B cell (primary cell): ENCODE measurements around the gene CAMK2N1. TPM values are rescaled to one million over a fixed set of nuclear protein-coding genes. Genes with fewer than 3 reads are reported as not detected.

Experiments
- ATAC-seq: fragments of 200-7000 bp; cut with Tn5 transposase; one replicate; pipeline ENCODE4 v1.10.0; 2021; ENCODE audit warnings: low read depth, mild to moderate bottlenecking, moderate number of reproducible peaks, moderate library complexity
- CTCF ChIA-PET: fragments of 350-600 bp; sonication (Branson Sonifier 250); formaldehyde crosslinking; loops from one replicate; lab custom pipeline; 2021; ENCODE audit warnings: antibody characterized with exemption, inconsistent platforms; lab: Charles Lee
- POLR2A ChIA-PET: fragments of 350-600 bp; sonication (Branson Sonifier 250); formaldehyde crosslinking; loops from one replicate; lab custom pipeline; 2021; ENCODE audit warnings: antibody characterized with exemption; lab: Charles Lee
- DNase-seq: peaks from one replicate; pipeline ENCODE4 v3.0.0; 2013
- H2AFZ ChIP-seq: 2 replicates; pipeline ENCODE4 v1.6.1; 2012; ENCODE audit warnings: mild to moderate bottlenecking, low read depth, low read length; ENCODE audit not compliant: insufficient read depth, poor library complexity, severe bottlenecking
- H3K27ac ChIP-seq, 2 donors: 1 replicate in 1 of 2; 2 replicates in 1 of 2; pipeline ENCODE4 v1.5.1; 2012 to 2013; ENCODE audit warnings: low read length in 2 of 2, mild to moderate bottlenecking in 2 of 2, moderate library complexity in 1 of 2
- H3K27me3 ChIP-seq, 4 experiments: fragments of 200-600 bp in 1 of 4; sonication (generic) in 1 of 4; replicated peaks in 1 of 4; 1 replicate in 2 of 4; 2 replicates in 2 of 4; pipeline versions ENCODE4 v1.6.1 to v1.7.0; 2013 to 2016; ENCODE audit warnings: low read length in 3 of 4, mild to moderate bottlenecking in 2 of 4, mixed read lengths in 1 of 4, moderate library complexity in 1 of 4; ENCODE audit not compliant: insufficient read depth in 4 of 4, control insufficient read depth in 3 of 4; ENCODE audit errors: control extremely low read depth in 1 of 4
- H3K36me3 ChIP-seq, 2 experiments: replicated peaks in 1 of 2; 1 replicate in 1 of 2; 2 replicates in 1 of 2; pipeline versions ENCODE4 v1.6.1 to v1.7.1; 2013; ENCODE audit warnings: low read length in 1 of 2; ENCODE audit not compliant: insufficient read depth in 2 of 2, control insufficient read depth in 1 of 2; ENCODE audit errors: control extremely low read depth in 1 of 2, extremely low read depth in 1 of 2
- H3K4me1 ChIP-seq, 2 donors: fragments of 200-600 bp in 1 of 2; sonication (generic) in 1 of 2; 1 replicate in 1 of 2; 2 replicates in 1 of 2; pipeline versions ENCODE4 v1.5.1 to v1.6.1; 2013 to 2017; ENCODE audit warnings: low read length in 2 of 2; ENCODE audit not compliant: control insufficient read depth in 2 of 2, insufficient read depth in 2 of 2
- H3K4me2 ChIP-seq: replicated peaks from 2 replicates; pipeline ENCODE3; 2012; ENCODE audit warnings: mild to moderate bottlenecking, low read depth, low read length; ENCODE audit not compliant: poor library complexity, severe bottlenecking
- H3K4me3 ChIP-seq, 5 experiments: fragments of 200-600 bp in 1 of 5; sonication (generic) in 1 of 5; 1 replicate in 3 of 5; 2 replicates in 2 of 5; pipeline versions ENCODE4 v1.5.1 to v1.7.0; 2011 to 2016; ENCODE audit warnings: low read length in 4 of 5, mild to moderate bottlenecking in 4 of 5, low read depth in 2 of 5, control low read depth in 1 of 5, moderate library complexity in 1 of 5; ENCODE audit not compliant: insufficient read depth in 1 of 5; ENCODE audit errors: control extremely low read depth in 1 of 5, extremely low read depth in 1 of 5
- H3K79me2 ChIP-seq: fragments of 200-600 bp; sonication (generic); one replicate; pipeline ENCODE4 v1.6.0; 2016; ENCODE audit warnings: low read length; ENCODE audit not compliant: control insufficient read depth, insufficient read depth
- H3K9ac ChIP-seq: fragments of 200-600 bp; sonication (generic); 2 replicates; pipeline ENCODE4 v1.6.1; 2017; ENCODE audit warnings: mild to moderate bottlenecking, low read length, moderate library complexity
- H3K9me3 ChIP-seq, 3 donors: one replicate each; pipeline versions ENCODE4 v1.6.1 to v1.7.1; 2013; ENCODE audit warnings: low read length in 2 of 3; ENCODE audit not compliant: control insufficient read depth in 2 of 3, insufficient read depth in 1 of 3; ENCODE audit errors: control extremely low read depth in 1 of 3
- H4K20me1 ChIP-seq: 2 replicates; pipeline ENCODE4 v1.6.0; 2012; ENCODE audit warnings: mild to moderate bottlenecking, low read length; ENCODE audit not compliant: insufficient read depth, control insufficient read depth, poor library complexity, severe bottlenecking
- H3K27ac Mint-ChIP-seq: one replicate; pipeline ENCODE4 v1.8.0; 2021; ENCODE audit warnings: mixed read lengths
- H3K27me3 Mint-ChIP-seq: one replicate; pipeline ENCODE4 v1.8.0; 2021; ENCODE audit warnings: mixed read lengths
- H3K4me1 Mint-ChIP-seq: one replicate; pipeline ENCODE4 v1.8.0; 2021; ENCODE audit warnings: mixed read lengths
- H3K4me3 Mint-ChIP-seq: one replicate; pipeline ENCODE4 v1.8.0; 2021; ENCODE audit warnings: mixed read lengths
- H3K9me3 Mint-ChIP-seq: one replicate; pipeline ENCODE4 v1.8.0; 2022; ENCODE audit warnings: mixed read lengths; ENCODE audit not compliant: insufficient read depth
- CTCF ChIP-seq: fragments of 200-600 bp; IDR thresholded peaks from one replicate; pipeline ENCODE4 v1.8.0; 2022; ENCODE audit warnings: antibody characterized with exemption, mild to moderate bottlenecking
- EZH2 ChIP-seq: IDR thresholded peaks from 2 replicates; pipeline ENCODE4 v1.6.1; 2012; ENCODE audit warnings: borderline replicate concordance, low read depth, mild to moderate bottlenecking, moderate library complexity, low read length; ENCODE audit not compliant: insufficient read depth, poor library complexity, severe bottlenecking
- WGBS: methylation state at CpG from one replicate; pipeline ENCODE4 v1.1.5; 2013; ENCODE audit warnings: missing lambda C conversion rate; ENCODE audit not compliant: insufficient coverage; 5-methylcytosine and 5-hydroxymethylcytosine counted together
- intact Hi-C: fragments of 100-400 bp; cut with micrococcal nuclease; formaldehyde crosslinking; loops from one replicate; pipeline ENCODE4 v1.10.0; 2022
- polyA plus RNA-seq: library from polyadenylated mRNA; depleted of rRNA; stranded (reverse); fragments of >200 nt; gene quantifications from 2 replicates; pipeline ENCODE4 v1.2.3, GENCODE V29; 2012
- total RNA-seq, 2 donors: library from RNA; stranded (reverse); fragments of 120-200 nt in 1 of 2; gene quantifications; 1 replicate in 1 of 2; 2 replicates in 1 of 2; pipeline versions ENCODE4 v1.2.3 to v1.2.4, GENCODE V29; 2013 to 2022

CAMK2N1 gene
- total and polyA plus RNA-seq, 2 donors (not counting 1 experiment from before 2014, with no cell fraction given): 0.49 to 6.0 TPM

GRCh38 chr1:20445956-20446355, 40.1 kb downstream of the CAMK2N1 start:
- no peaks in the 10 kb centered on the region for H3K9me3 Mint-ChIP-seq
- intact Hi-C loops: no loop called here
- H3K4me3 ChIP-seq: no peak overlapping the region
- TF ChIP-seq EZH2 (no peak), CTCF (no peak)
- H3K36me3 ChIP-seq: no peaks in the 10 kb centered on the region
- H3K4me1 Mint-ChIP-seq: no peaks in the 10 kb centered on the region
- H3K27ac ChIP-seq: no peak overlapping the region
- ATAC-seq (no peak), DNase-seq (no peak)
- WGBS: 63% methylated on average over 5 of the region's 6 CpGs
- no peaks in the 10 kb centered on the region for H4K20me1 ChIP-seq
- H3K79me2 ChIP-seq: no peaks in the 10 kb centered on the region
- no peak overlapping the region for H2AFZ ChIP-seq
- peaks cover 0 to 4% (median 0%) of the 10 kb centered on the region in 4 experiments for H3K27me3 ChIP-seq
- H3K4me3 Mint-ChIP-seq: no peak overlapping the region
- CTCF ChIA-PET: no interaction called here
- H3K27ac Mint-ChIP-seq: no peak overlapping the region
- no peaks in the 10 kb centered on the region for H3K9me3 ChIP-seq
- no peak overlapping the region for H3K9ac ChIP-seq
- no peak overlapping the region for H3K4me2 ChIP-seq
- H3K27me3 Mint-ChIP-seq: peaks cover 28% of the 10 kb centered on the region
- POLR2A ChIA-PET: no interaction called here
- no peaks in the 10 kb centered on the region for H3K4me1 ChIP-seq

GRCh38 chr1:20443703-20444586, 42.1 kb downstream of the CAMK2N1 start:
- ATAC-seq (no peak), DNase-seq (no peak)
- 80% methylated on average over 10 of the region's 11 CpGs for WGBS
- Histone ChIP-seq H3K27ac (no peak overlapping the region), H3K9ac (no peak overlapping the region), H3K4me3 (no peak overlapping the region), H3K27me3 (no peaks in the 10 kb centered on the region), H3K4me2 (no peak overlapping the region), H2AFZ (no peak overlapping the region), H3K79me2 (no peaks in the 10 kb centered on the region), H3K36me3 (no peaks in the 10 kb centered on the region), H3K9me3 (peaks cover 0 to 4% (median 0%) of the 10 kb centered on the region in 3 donors), H4K20me1 (no peaks in the 10 kb centered on the region), H3K4me1 (no peaks in the 10 kb centered on the region)
- H3K27me3 Mint-ChIP-seq: peaks cover 16% of the 10 kb centered on the region
- no peak for TF ChIP-seq CTCF
- TF ChIP-seq EZH2: no peak
- no peak overlapping the region for H3K27ac Mint-ChIP-seq
- intact Hi-C loops: no loop called here
- POLR2A ChIA-PET: no interaction called here
- no peaks in the 10 kb centered on the region for H3K9me3 Mint-ChIP-seq
- no peaks in the 10 kb centered on the region for H3K4me1 Mint-ChIP-seq
- CTCF ChIA-PET: no interaction called here
- no peak overlapping the region for H3K4me3 Mint-ChIP-seq
